AML-193 (cell line): Measurements from ENCODE around the gene CD163L1.

Experiments used
- DNase-seq, 2 experiments: peaks; one replicate each; lab custom pipeline; 2025; lab: John Stamatoyannopoulos, UW

Gene CD163L1

DNA sequence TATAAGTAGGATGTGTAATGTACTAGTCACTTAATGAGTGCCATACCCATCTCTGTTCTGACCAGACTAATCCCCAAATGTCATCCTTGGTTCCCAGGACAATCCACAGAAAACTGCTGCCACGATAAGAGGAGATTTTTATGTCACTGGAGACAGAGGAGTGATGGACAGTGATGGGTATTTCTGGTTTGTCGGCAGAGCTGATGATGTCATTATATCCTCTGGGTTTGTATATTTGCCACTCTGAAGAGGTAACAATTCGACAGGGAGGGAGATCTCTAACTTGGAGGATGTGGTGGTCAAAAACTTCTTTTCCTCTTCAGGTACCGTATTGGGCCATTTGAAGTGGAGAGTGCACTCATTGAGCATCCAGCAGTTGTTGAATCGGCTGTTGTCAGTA lies 119.8 kb downstream of the CD163L1 start:
- no peak for DNase-seq

DNA sequence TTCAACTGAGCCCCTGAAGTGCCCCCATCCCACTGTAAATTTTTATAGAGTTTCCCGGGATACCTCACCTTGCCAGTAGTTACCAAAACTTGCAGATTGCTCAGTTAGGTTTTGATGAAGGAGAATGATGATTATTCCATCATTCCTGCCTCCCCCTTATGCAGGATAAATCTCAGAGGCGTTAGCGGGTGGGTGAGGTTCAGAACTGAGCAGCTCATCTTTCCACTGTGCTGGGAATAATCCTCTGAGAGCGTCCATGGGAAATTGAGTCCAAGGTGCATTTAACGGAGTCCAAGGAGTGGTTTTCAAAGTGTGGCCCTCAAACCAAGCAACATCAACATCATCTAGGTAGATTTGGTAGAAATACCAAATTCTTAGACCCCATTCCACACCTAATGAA lies 121.4 kb downstream of the CD163L1 start:
- DNase-seq = no peak

DNA sequence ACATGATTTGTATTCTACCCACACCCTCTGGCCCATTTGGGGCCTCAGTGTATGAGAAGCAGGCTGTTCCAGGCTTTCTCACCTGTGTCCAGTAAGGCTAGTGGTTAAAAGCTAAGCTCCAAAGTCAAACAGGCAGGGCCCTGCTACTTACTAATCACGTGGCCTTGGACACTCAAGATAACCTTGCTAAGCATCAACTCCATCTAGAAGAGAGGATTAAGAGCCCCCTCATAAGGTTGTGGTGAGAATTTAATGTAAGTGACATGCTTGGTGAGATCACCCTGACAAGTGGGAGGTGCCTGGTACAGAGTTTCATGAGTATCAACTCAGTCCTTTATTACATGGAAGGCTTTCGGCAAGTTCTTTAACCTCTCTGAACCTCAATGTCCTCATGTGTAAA lies 122.3 kb downstream of the CD163L1 start:
- no peak for DNase-seq

DNA sequence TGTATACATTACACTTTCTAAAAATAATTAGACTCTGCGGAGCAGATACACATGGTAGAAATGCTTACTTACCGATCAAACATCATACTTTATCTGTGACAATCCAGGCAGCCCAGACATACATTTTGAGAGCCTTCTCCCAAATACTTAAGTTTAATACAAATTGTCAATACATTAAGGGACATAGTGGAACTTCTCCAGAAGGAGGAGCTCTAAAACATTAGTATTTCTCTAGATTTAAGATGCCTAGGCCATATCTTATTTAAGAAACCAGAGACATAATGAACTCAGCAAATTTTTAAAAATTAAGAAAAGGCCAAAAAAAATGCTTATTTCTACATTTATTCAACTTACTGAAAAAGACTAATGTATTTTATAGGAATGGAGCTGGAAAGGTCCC lies 124.0 kb downstream of the CD163L1 start:
- DNase-seq = peak; percentile 23 to 48

DNA sequence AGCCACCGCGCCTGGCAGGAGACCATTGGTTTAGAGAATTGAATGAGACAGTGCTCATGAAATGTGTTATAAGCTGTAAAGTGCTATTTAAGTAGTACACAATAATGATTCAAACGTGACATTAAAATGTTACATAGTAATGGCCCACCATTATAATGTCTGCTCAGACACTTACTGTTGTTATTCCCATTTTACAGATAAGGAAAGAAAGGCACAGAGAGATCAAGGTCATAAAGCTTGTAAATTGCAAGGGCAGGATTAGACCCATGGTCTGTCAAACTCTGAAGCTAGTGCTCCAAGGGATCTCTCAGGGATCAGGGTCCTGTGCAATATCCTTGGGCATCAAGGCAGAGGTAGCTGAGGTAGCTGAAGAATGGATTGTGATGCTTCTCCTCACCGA lies 133.9 kb downstream of the CD163L1 start:
- no peak for DNase-seq
